ENCODE data around the gene TARS2.

GRCh38 chr1:150515328-150516049 is 28.3 kb downstream of the TARS2 start, which contains the start of gene FALEC:
- TF ChIP-seq POLR2A (IDR thresholded peaks at IDR 0.05) (no peak), CTCF (IDR thresholded peaks at IDR 0.05) (peak in 1 of 3 experiments; percentile 23)

All from testis (tissue), 2 donors.